PC-9 (cell line): Measurements from ENCODE around the gene UPF3B. TPM values are rescaled to one million over a fixed set of nuclear protein-coding genes. Genes with fewer than 3 reads are reported as not detected.
"Not testable (repeated sequence)": the region's sequence is repeated elsewhere in the genome, so short reads cannot be mapped to it uniquely, and the experiment has no call there.

Source experiments
- BruUV-seq: library from RNA; stranded (reverse); fragments of 400-500 nt; replicated peaks from 2 replicates; lab custom pipeline; 2021; lab: Mats Ljungman, UMichigan
- CTCF ChIA-PET: fragments of 300-600 bp; sonication (Branson Sonifier 250); formaldehyde crosslinking; loops from one replicate; lab custom pipeline; 2022; ENCODE audit warnings: antibody characterized with exemption; lab: Charles Lee
- POLR2A ChIA-PET: fragments of 300-600 bp; sonication (Branson Sonifier 250); formaldehyde crosslinking; loops from one replicate; lab custom pipeline; 2022; ENCODE audit warnings: antibody characterized with exemption; ENCODE audit not compliant: unreplicated experiment; lab: Charles Lee
- DNase-seq, 2 experiments: peaks; one replicate each; pipeline versions ENCODE4 v3.0.0 to v3.0.0-alpha.2; 2015 to 2022; ENCODE audit warnings: mixed read lengths in 1 of 2
- H2AFZ ChIP-seq: fragments of 200-600 bp; sonication (generic); 2 replicates; pipeline ENCODE4 v1.8.1; 2017; ENCODE audit warnings: antibody characterized with exemption
- H3F3A ChIP-seq: fragments of 200-600 bp; sonication (generic); 2 replicates; pipeline ENCODE4 v1.8.1; 2017; ENCODE audit warnings: antibody characterized with exemption, mild to moderate bottlenecking, low read depth; ENCODE audit not compliant: insufficient read depth
- H3K27ac ChIP-seq: fragments of 200-600 bp; sonication (generic); 2 replicates; pipeline ENCODE4 v1.6.1; 2016; ENCODE audit warnings: mixed run types
- H3K27me3 ChIP-seq: fragments of 200-600 bp; sonication (generic); 2 replicates; pipeline ENCODE4 v1.6.1; 2016; ENCODE audit warnings: low read depth, mixed run types; ENCODE audit not compliant: insufficient read depth
- H3K36me3 ChIP-seq: fragments of 200-600 bp; sonication (generic); 2 replicates; pipeline ENCODE4 v1.6.1; 2016; ENCODE audit warnings: low read depth, mixed run types
- H3K4me1 ChIP-seq: fragments of 200-600 bp; sonication (generic); replicated peaks from 2 replicates; pipeline ENCODE4 v1.6.1; 2016; ENCODE audit warnings: mixed run types; ENCODE audit not compliant: insufficient read depth
- H3K4me2 ChIP-seq: fragments of 200-600 bp; sonication (generic); 2 replicates; pipeline ENCODE4 v1.6.1; 2017; ENCODE audit warnings: mixed run types
- H3K4me3 ChIP-seq: fragments of 200-600 bp; sonication (generic); 2 replicates; pipeline ENCODE4 v1.6.1; 2016; ENCODE audit warnings: mixed run types
- H3K79me2 ChIP-seq: fragments of 200-600 bp; sonication (generic); 2 replicates; pipeline ENCODE4 v1.6.1; 2017; ENCODE audit warnings: low read depth, mixed run types
- H3K9me2 ChIP-seq: fragments of 200-600 bp; sonication (generic); 2 replicates; pipeline ENCODE4 v1.8.1; 2017; ENCODE audit warnings: mild to moderate bottlenecking; ENCODE audit not compliant: insufficient read depth
- H3K9me3 ChIP-seq: fragments of 200-600 bp; sonication (generic); 2 replicates; pipeline ENCODE4 v1.8.1; 2016; ENCODE audit warnings: low read depth; ENCODE audit not compliant: insufficient read depth
- H4K20me1 ChIP-seq: fragments of 200-600 bp; sonication (generic); 2 replicates; pipeline ENCODE4 v1.8.1; 2017; ENCODE audit not compliant: insufficient read depth
- CTCF ChIP-seq: fragments of 200-600 bp; sonication (generic); conservative IDR thresholded peaks from 2 replicates; pipeline ENCODE4 v1.6.1; 2017; ENCODE audit warnings: mixed run types, antibody characterized with exemption, mild to moderate bottlenecking, moderate library complexity
- EZH2 ChIP-seq: fragments of 200-600 bp; sonication (generic); IDR thresholded peaks from 2 replicates; pipeline ENCODE4 v1.8.0; 2017; ENCODE audit warnings: antibody characterized with exemption, low read depth
- intact Hi-C: fragments of 100-400 bp; cut with micrococcal nuclease; formaldehyde crosslinking; loops from one replicate; pipeline ENCODE4 v1.10.0; 2022; ENCODE audit not compliant: unreplicated experiment
- total RNA-seq: library from RNA; stranded (reverse); gene quantifications from 2 replicates; pipeline ENCODE4 v1.2.3, GENCODE V29; 2021

Gene UPF3B
- total RNA-seq, 1 experiment from 2014 or later: 24.3 TPM

- H3K36me3 ChIP-seq: peaks cover 42% of the 10 kb centered on the region
Observed at GRCh38 chrX:119833905-119834304, 18.9 kb downstream of the UPF3B start.

GRCh38 chrX:119828446-119828845 lies 24.3 kb downstream of the UPF3B start:
- POLR2A ChIA-PET: interaction anchor here (0.6 kb wide), 2 partner anchors 37 to 353 kb away, joined by 4 to 5 read pairs; partner anchors contain the start of gene RPL39

More at GRCh38 chrX:119833905-119834304, 18.9 kb downstream of the UPF3B start:
- H3K4me1 ChIP-seq: no peaks in the 10 kb centered on the region
- no peaks in the 10 kb centered on the region for H3K27me3 ChIP-seq
- no peaks in the 10 kb centered on the region for H3K9me3 ChIP-seq
- CTCF ChIA-PET: no interaction called here
- no peak for DNase-seq
- H4K20me1 ChIP-seq: no peaks in the 10 kb centered on the region; the same call in 1 of the 2 replicates
- H2AFZ ChIP-seq: no peak overlapping the region
- H3K27ac ChIP-seq: no peak overlapping the region
- H3F3A ChIP-seq: no peaks in the 10 kb centered on the region
- H3K9me2 ChIP-seq: no peaks in the 10 kb centered on the region
- H3K4me2 ChIP-seq: no peak overlapping the region
- BruUV-seq: no TSS peak
- TF ChIP-seq EZH2 (no peak), CTCF (no peak)
- H3K4me3 ChIP-seq: no peak overlapping the region
- intact Hi-C loops: no loop called here
- H3K79me2 ChIP-seq: no peaks in the 10 kb centered on the region
- POLR2A ChIA-PET: interaction anchor here (0.7 kb wide), 1 partner anchor 9 kb away, joined by 4 read pairs; no protein-coding TSS in a partner anchor

GRCh38 chrX:119826399-119826959 lies 26.3 kb downstream of the UPF3B start:
- H3K4me2 ChIP-seq: no peak overlapping the region
- no peak for TF ChIP-seq EZH2
- no peak for TF ChIP-seq CTCF
- no peaks in the 10 kb centered on the region for H3K9me2 ChIP-seq
- H3K9me3 ChIP-seq: no peaks in the 10 kb centered on the region
- H3K27ac ChIP-seq: no peak overlapping the region
- no peaks in the 10 kb centered on the region for H4K20me1 ChIP-seq
- peaks cover 12% of the 10 kb centered on the region for H3F3A ChIP-seq
- intact Hi-C loops: no loop called here
- peak in 1 of 2 experiments; percentile 46 for DNase-seq
- H3K27me3 ChIP-seq: no peaks in the 10 kb centered on the region
- no peak overlapping the region for H2AFZ ChIP-seq
- ChIA-PET POLR2A (no interaction called here), CTCF (interaction anchor here (0.6 kb wide), 1 partner anchor 25 kb away, joined by 5 read pairs; no protein-coding TSS in a partner anchor)
- H3K4me1 ChIP-seq: peaks cover 8% of the 10 kb centered on the region
- H3K79me2 ChIP-seq: no peaks in the 10 kb centered on the region
- no TSS peak for BruUV-seq
- no peak overlapping the region for H3K4me3 ChIP-seq
- H3K36me3 ChIP-seq: no peaks in the 10 kb centered on the region

More at GRCh38 chrX:119828446-119828845, 24.3 kb downstream of the UPF3B start:
- no peak overlapping the region for H3K27ac ChIP-seq
- no peak overlapping the region for H3K4me2 ChIP-seq
- H3K79me2 ChIP-seq: no peaks in the 10 kb centered on the region
- no peak for DNase-seq
- no peaks in the 10 kb centered on the region for H3K9me2 ChIP-seq
- H3F3A ChIP-seq: peaks cover 12% of the 10 kb centered on the region
- peaks cover 8% of the 10 kb centered on the region for H3K4me1 ChIP-seq
- intact Hi-C loops: no loop called here
- no peak overlapping the region for H2AFZ ChIP-seq
- no peaks in the 10 kb centered on the region for H3K9me3 ChIP-seq
- no peak for TF ChIP-seq EZH2
- BruUV-seq: no TSS peak
- H3K27me3 ChIP-seq: no peaks in the 10 kb centered on the region
- no peak overlapping the region for H3K4me3 ChIP-seq
- H4K20me1 ChIP-seq: no peaks in the 10 kb centered on the region
- CTCF ChIA-PET: no interaction called here
- H3K36me3 ChIP-seq: peaks cover 13% of the 10 kb centered on the region; the same call in 1 of the 2 replicates

- H3K9me2 ChIP-seq, POLR2A ChIA-PET, H3K4me1 ChIP-seq, H3K27ac ChIP-seq, H3K27me3 ChIP-seq, H3K9me3 ChIP-seq, DNase-seq, H3K4me3 ChIP-seq, H3K36me3 ChIP-seq, H3K79me2 ChIP-seq, H4K20me1 ChIP-seq, H2AFZ ChIP-seq, intact Hi-C loops, BruUV-seq, H3K4me2 ChIP-seq: not testable (repeated sequence)
- CTCF ChIA-PET: interaction anchor here (0.6 kb wide), 1 partner anchor 219 kb away, joined by 3 read pairs; no protein-coding TSS in a partner anchor
- peaks cover 12% of the 10 kb centered on the region for H3F3A ChIP-seq
Observed at GRCh38 chrX:119824221-119824620, 28.5 kb downstream of the UPF3B start.

- H3K27me3 ChIP-seq, H3K4me1 ChIP-seq, H3K9me2 ChIP-seq, H3K4me3 ChIP-seq, H3K36me3 ChIP-seq, H4K20me1 ChIP-seq, H3F3A ChIP-seq, intact Hi-C loops, H3K9me3 ChIP-seq, H3K79me2 ChIP-seq, H3K27ac ChIP-seq, H2AFZ ChIP-seq, BruUV-seq, H3K4me2 ChIP-seq: not testable (repeated sequence)
- POLR2A ChIA-PET: interaction anchor here (0.8 kb wide), 1 partner anchor 219 kb away, joined by 5 read pairs; no protein-coding TSS in a partner anchor
- peak in 1 of 2 experiments; percentile 42 for DNase-seq
- CTCF ChIA-PET: interaction anchor here (0.6 kb wide), 1 partner anchor 755 kb away, joined by 9 read pairs; no protein-coding TSS in a partner anchor
Observed at GRCh38 chrX:119821703-119822102, 31.1 kb downstream of the UPF3B start.
